Keratinocyte (primary cell): ENCODE results near the gene LGALS4.

ENCODE experiments used
- EZH2 ChIP-seq: IDR thresholded peaks from one replicate; pipeline ENCODE4 v1.6.1; 2012; ENCODE audit warnings: inconsistent platforms, mild to moderate bottlenecking, low read length, moderate library complexity
- TF ChIP-seq, protein P1 (sequence below), 3 experiments: IDR thresholded peaks in 1 of 3; conservative IDR thresholded peaks in 1 of 3; optimal IDR thresholded peaks in 1 of 3; 2 replicates in 2 of 3; 3 replicates in 1 of 3; pipeline versions ENCODE3 to v1.5.1; 2011; ENCODE audit warnings: low read length in 3 of 3, mild to moderate bottlenecking in 3 of 3, moderate library complexity in 2 of 3, control low read depth in 1 of 3, inconsistent platforms in 1 of 3; ENCODE audit not compliant: insufficient read depth in 2 of 3; ENCODE audit errors: extremely low read depth in 1 of 3

- TF ChIP-seq, protein P1, sequence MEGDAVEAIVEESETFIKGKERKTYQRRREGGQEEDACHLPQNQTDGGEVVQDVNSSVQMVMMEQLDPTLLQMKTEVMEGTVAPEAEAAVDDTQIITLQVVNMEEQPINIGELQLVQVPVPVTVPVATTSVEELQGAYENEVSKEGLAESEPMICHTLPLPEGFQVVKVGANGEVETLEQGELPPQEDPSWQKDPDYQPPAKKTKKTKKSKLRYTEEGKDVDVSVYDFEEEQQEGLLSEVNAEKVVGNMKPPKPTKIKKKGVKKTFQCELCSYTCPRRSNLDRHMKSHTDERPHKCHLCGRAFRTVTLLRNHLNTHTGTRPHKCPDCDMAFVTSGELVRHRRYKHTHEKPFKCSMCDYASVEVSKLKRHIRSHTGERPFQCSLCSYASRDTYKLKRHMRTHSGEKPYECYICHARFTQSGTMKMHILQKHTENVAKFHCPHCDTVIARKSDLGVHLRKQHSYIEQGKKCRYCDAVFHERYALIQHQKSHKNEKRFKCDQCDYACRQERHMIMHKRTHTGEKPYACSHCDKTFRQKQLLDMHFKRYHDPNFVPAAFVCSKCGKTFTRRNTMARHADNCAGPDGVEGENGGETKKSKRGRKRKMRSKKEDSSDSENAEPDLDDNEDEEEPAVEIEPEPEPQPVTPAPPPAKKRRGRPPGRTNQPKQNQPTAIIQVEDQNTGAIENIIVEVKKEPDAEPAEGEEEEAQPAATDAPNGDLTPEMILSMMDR (optimal IDR thresholded peaks at IDR 0.05 in 1 of 3, IDR thresholded peaks at IDR 0.05 in 1 of 3, conservative IDR thresholded peaks at IDR 0.05 in 1 of 3; ENCODE audit: extremely low read depth in 1 of 3, insufficient read depth in 2 of 3, low read length in 3 of 3) = no peak
- TF ChIP-seq EZH2 = no peak
Measured at GRCh38 chr19:38808741-38809140, 4.0 kb downstream of the LGALS4 start.
